Measurements from ENCODE around the gene SEC23A. TPM values are rescaled to one million over a fixed set of nuclear protein-coding genes. Genes with fewer than 3 reads are reported as not detected.
"Not testable (repeated sequence)": the region's sequence is repeated elsewhere in the genome, so short reads cannot be mapped to it uniquely, and the experiment has no call there.

Gene SEC23A
- total and polyA plus RNA-seq, 12 donors, result 10.9 to 201 (median 92.5) TPM

GRCh38 chr14:39140170-39140569, 37.1 kb upstream of the SEC23A start:
- no peaks in the 10 kb centered on the region for H3K9me3 ChIP-seq (replicated peaks in 1 of 3)
- DNase-seq, result no peak
- H3K27ac ChIP-seq, result no peak overlapping the region
- H3K27me3 ChIP-seq, result no peaks in the 10 kb centered on the region
- peaks cover 0 to 33% of the 10 kb centered on the region in 2 donors for H3K36me3 ChIP-seq (replicated peaks in 1 of 2)
- WGBS, 4 donors, result 95 to 100% (median 97%) methylated on average over 3 of the region's 3 CpGs
- TF ChIP-seq POLR2A (IDR thresholded peaks at IDR 0.05), result no peak
- TF ChIP-seq CTCF (IDR thresholded peaks at IDR 0.05), result no peak
- intact Hi-C loops (cut with DNase I), result no loop called here
- H3K4me1 ChIP-seq (replicated peaks in 1 of 2), result no peaks in the 10 kb centered on the region
- H3K4me3 ChIP-seq, result no peak overlapping the region

GRCh38 chr14:39138440-39138839, 35.4 kb upstream of the SEC23A start:
- WGBS, 4 donors, result 81 to 100% (median 94%) methylated on average over 1 of the region's 1 CpG
- Histone ChIP-seq H3K4me1 (replicated peaks in 1 of 2) (no peaks in the 10 kb centered on the region), H3K36me3 (replicated peaks in 1 of 2) (peaks cover 0 to 42% of the 10 kb centered on the region in 2 donors), H3K9me3 (replicated peaks in 1 of 3) (no peaks in the 10 kb centered on the region), H3K27me3 (no peaks in the 10 kb centered on the region), H3K4me3 (no peak overlapping the region), H3K27ac (no peak overlapping the region)
- intact Hi-C loops (cut with DNase I), result no loop called here
- no peak for DNase-seq
- no peak for TF ChIP-seq POLR2A (IDR thresholded peaks at IDR 0.05)
- no peak for TF ChIP-seq CTCF (IDR thresholded peaks at IDR 0.05)

- H3K4me3 ChIP-seq; H3K27ac ChIP-seq; H3K27me3 ChIP-seq; H3K4me1 ChIP-seq (replicated peaks in 1 of 2); H3K9me3 ChIP-seq (replicated peaks in 1 of 3); intact Hi-C loops (cut with DNase I); DNase-seq: not testable (repeated sequence)
- WGBS, 4 donors, result 92 to 98% (median 97%) methylated on average over 8 of the region's 8 CpGs
- H3K36me3 ChIP-seq (replicated peaks in 1 of 2), result peaks cover 0 to 45% of the 10 kb centered on the region in 2 donors
Observed at GRCh38 chr14:39137835-39138234, 34.8 kb upstream of the SEC23A start.

GRCh38 chr14:39122330-39123138, 19.5 kb upstream of the SEC23A start:
- TF ChIP-seq CTCF (IDR thresholded peaks at IDR 0.05) (no peak), POLR2A (IDR thresholded peaks at IDR 0.05) (no peak)
- H3K4me1 ChIP-seq (replicated peaks in 1 of 2), result no peaks in the 10 kb centered on the region
- peaks cover 0 to 44% of the 10 kb centered on the region in 2 donors for H3K36me3 ChIP-seq (replicated peaks in 1 of 2)
- H3K4me3 ChIP-seq, result no peak overlapping the region
- 88 to 96% (median 91%) methylated on average over 3 of the region's 3 CpGs for whole genome bisulfite sequencing, 4 donors
- no peak for DNase-seq
- H3K9me3 ChIP-seq (replicated peaks in 1 of 3), result no peaks in the 10 kb centered on the region
- no peak overlapping the region for H3K27ac ChIP-seq
- intact Hi-C loops (cut with DNase I), result no loop called here
- no peaks in the 10 kb centered on the region for H3K27me3 ChIP-seq

Measured in adrenal gland (tissue), 12 donors.